Activated naive CD4-positive, alpha-beta T cell treated with anti-CD3 and anti-CD28 coated beads, Interleukin-2, amount 50 U/mL, for 16 hours (primary cell): Measurements from ENCODE around the gene TMEM126A.

ENCODE experiments used
- DNase-seq: peaks from one replicate; pipeline ENCODE4 v3.0.0-alpha.2; 2020

Gene TMEM126A

GRCh38 chr11:85698195-85698594 lies 50.4 kb downstream of the TMEM126A start:
- DNase-seq: no peak

GRCh38 chr11:85699957-85700741 lies 52.4 kb downstream of the TMEM126A start:
- DNase-seq: no peak

GRCh38 chr11:85704967-85705366 lies 57.2 kb downstream of the TMEM126A start:
- DNase-seq: no peak

- DNase-seq: no peak
Measured at GRCh38 chr11:85705800-85706199, 58.0 kb downstream of the TMEM126A start.
